Activated CD8-positive, alpha-beta memory T cell treated with anti-CD3 and anti-CD28 coated beads, Interleukin-2, amount 50 U/mL, for 1 hour (primary cell): ENCODE data around the gene SLC35F1.
"Not testable (repeated sequence)": the region's sequence is repeated elsewhere in the genome, so short reads cannot be mapped to it uniquely, and the experiment has no call there.

Experiments
- DNase-seq: peaks from one replicate; pipeline ENCODE4 v3.0.0-alpha.2; 2020; ENCODE audit errors: extremely low read depth

The SLC35F1 gene

GRCh38 chr6:117906958-117907600 lies at the start of gene SLC35F1:
Gene SLC35F1, plus strand, starts transcription at chr6:117907264.
- no peak for DNase-seq

- not testable (repeated sequence) for DNase-seq
Measured at GRCh38 chr6:117858601-117859000, 48.5 kb upstream of the SLC35F1 start.

- no peak for DNase-seq
Measured at GRCh38 chr6:117861545-117861944, 45.5 kb upstream of the SLC35F1 start.

GRCh38 chr6:117866561-117866960 lies 40.5 kb upstream of the SLC35F1 start:
- no peak for DNase-seq

GRCh38 chr6:117870486-117871242 lies 36.4 kb upstream of the SLC35F1 start:
- no peak for DNase-seq

- no peak for DNase-seq
Measured at GRCh38 chr6:117880824-117881223, 26.2 kb upstream of the SLC35F1 start.

- no peak for DNase-seq
Measured at GRCh38 chr6:117890172-117890571, 16.9 kb upstream of the SLC35F1 start.

- DNase-seq: no peak
Measured at GRCh38 chr6:117906507-117906957, 532 bp upstream of the SLC35F1 start.

GRCh38 chr6:117907601-117908245 lies 659 bp downstream of the SLC35F1 start:
- no peak for DNase-seq

GRCh38 chr6:117908246-117909068 lies 1.4 kb downstream of the SLC35F1 start:
- no peak for DNase-seq

- DNase-seq: no peak
Measured at GRCh38 chr6:117909638-117910037, 2.6 kb downstream of the SLC35F1 start.

- DNase-seq: no peak
Measured at GRCh38 chr6:117910549-117910948, 3.5 kb downstream of the SLC35F1 start.

- DNase-seq: no peak
Measured at GRCh38 chr6:117911150-117911549, 4.1 kb downstream of the SLC35F1 start.

GRCh38 chr6:117911660-117912059 lies 4.6 kb downstream of the SLC35F1 start:
- no peak for DNase-seq

- no peak for DNase-seq
Measured at GRCh38 chr6:117915846-117916245, 8.8 kb downstream of the SLC35F1 start.

GRCh38 chr6:117916483-117916882 lies 9.4 kb downstream of the SLC35F1 start:
- no peak for DNase-seq

- no peak for DNase-seq
Measured at GRCh38 chr6:117917176-117917575, 10.1 kb downstream of the SLC35F1 start.

- no peak for DNase-seq
Measured at GRCh38 chr6:117918454-117918853, 11.4 kb downstream of the SLC35F1 start.

GRCh38 chr6:117919275-117919674 lies 12.2 kb downstream of the SLC35F1 start:
- no peak for DNase-seq

GRCh38 chr6:117919775-117920729 lies 13.0 kb downstream of the SLC35F1 start:
- DNase-seq: no peak

GRCh38 chr6:117924690-117925089 lies 17.6 kb downstream of the SLC35F1 start:
- DNase-seq: no peak
